ENCODE results near the gene MYO1F. TPM values are rescaled to one million over a fixed set of nuclear protein-coding genes. Genes with fewer than 3 reads are reported as not detected.

Gene MYO1F
- total and polyA plus RNA-seq, 2 of the 13 experiments (the other 11 are each of a cell fraction or from before 2014, with no cell fraction given), result 0.09 to 0.13 TPM

- intact Hi-C loops (cut with micrococcal nuclease; ENCODE audit: unreplicated experiment), result loop anchor here (10.0 kb wide), 1 partner anchor 53 kb away; no protein-coding TSS in a partner anchor
- Histone ChIP-seq H3K79me2 (ENCODE audit: insufficient read depth, low read length) (no peaks in the 10 kb centered on the region), H2AFZ (ENCODE audit: low read length) (no peak overlapping the region), H3K4me2 (ENCODE audit: low read depth, low read length) (no peak overlapping the region), H3K9me3 (ENCODE audit: low read length) (no peaks in the 10 kb centered on the region), H4K20me1 (ENCODE audit: insufficient read depth, low read length) (no peaks in the 10 kb centered on the region), H3K36me3 (replicated peaks in 1 of 2; ENCODE audit: control insufficient read depth in 1 of 2, insufficient read depth in 2 of 2, low read length in 2 of 2) (no peaks in the 10 kb centered on the region), H3K27ac (ENCODE audit: extremely low read length, insufficient read depth, low read length) (no peak overlapping the region), H3K4me3 (replicated peaks in 1 of 3; ENCODE audit: insufficient read depth in 1 of 3, low read depth in 2 of 3, low read length in 3 of 3) (no peak overlapping the region), H3K9ac (ENCODE audit: insufficient read depth, low read depth, low read length) (no peak overlapping the region), H3K4me1 (ENCODE audit: insufficient read depth, low read length) (peaks cover 40% of the 10 kb centered on the region), H3K27me3 (ENCODE audit: control insufficient read depth in 1 of 2, insufficient read depth in 2 of 2, low read length in 2 of 2) (peaks cover 0 to 16% of the 10 kb centered on the region in 2 experiments; a peak in 3 of 5 replicates)
- no peak for DNase-seq (ENCODE audit: low spot score)
- WGBS (ENCODE audit: low lambda C conversion rate), result 40% methylated on average over 4 of the region's 4 CpGs
- POLR2A ChIA-PET, result no interaction called here
- in situ Hi-C loops (cut with HindIII; ENCODE audit: extremely low pct_ligation_motif_present, low pct_unique_long_range_greater_than_20kb), result no loop called here
- BruUV-seq (replicated peaks), result no TSS peak
- CTCF ChIA-PET (ENCODE audit: low intra/inter-chr PET ratio, low total read pairs), result no interaction called here
- no peak for FAIRE-seq
- ATAC-seq, result no peak
- no peak for TF ChIP-seq ZNF3 (CRISPR knock-in tag; IDR thresholded peaks at IDR 0.05)
- no peak for TF ChIP-seq CBX2 (IDR thresholded peaks at IDR 0.05; ENCODE audit: low read depth, low read length)
- no peak for TF ChIP-seq CBX2 (CRISPR knock-in tag; IDR thresholded peaks at IDR 0.05; ENCODE audit: low read depth)
- TF ChIP-seq, protein P1, sequence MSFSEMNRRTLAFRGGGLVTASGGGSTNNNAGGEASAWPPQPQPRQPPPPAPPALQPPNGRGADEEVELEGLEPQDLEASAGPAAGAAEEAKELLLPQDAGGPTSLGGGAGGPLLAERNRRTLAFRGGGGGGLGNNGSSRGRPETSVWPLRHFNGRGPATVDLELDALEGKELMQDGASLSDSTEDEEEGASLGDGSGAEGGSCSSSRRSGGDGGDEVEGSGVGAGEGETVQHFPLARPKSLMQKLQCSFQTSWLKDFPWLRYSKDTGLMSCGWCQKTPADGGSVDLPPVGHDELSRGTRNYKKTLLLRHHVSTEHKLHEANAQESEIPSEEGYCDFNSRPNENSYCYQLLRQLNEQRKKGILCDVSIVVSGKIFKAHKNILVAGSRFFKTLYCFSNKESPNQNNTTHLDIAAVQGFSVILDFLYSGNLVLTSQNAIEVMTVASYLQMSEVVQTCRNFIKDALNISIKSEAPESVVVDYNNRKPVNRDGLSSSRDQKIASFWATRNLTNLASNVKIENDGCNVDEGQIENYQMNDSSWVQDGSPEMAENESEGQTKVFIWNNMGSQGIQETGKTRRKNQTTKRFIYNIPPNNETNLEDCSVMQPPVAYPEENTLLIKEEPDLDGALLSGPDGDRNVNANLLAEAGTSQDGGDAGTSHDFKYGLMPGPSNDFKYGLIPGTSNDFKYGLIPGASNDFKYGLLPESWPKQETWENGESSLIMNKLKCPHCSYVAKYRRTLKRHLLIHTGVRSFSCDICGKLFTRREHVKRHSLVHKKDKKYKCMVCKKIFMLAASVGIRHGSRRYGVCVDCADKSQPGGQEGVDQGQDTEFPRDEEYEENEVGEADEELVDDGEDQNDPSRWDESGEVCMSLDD (CRISPR knock-in tag; IDR thresholded peaks at IDR 0.05; ENCODE audit: borderline replicate concordance), result no peak
- no peak for TF ChIP-seq ATM (IDR thresholded peaks at IDR 0.05; ENCODE audit: borderline replicate concordance)
- TF ChIP-seq EED (CRISPR knock-in tag; IDR thresholded peaks at IDR 0.05), result no peak
- TF ChIP-seq ZNF414 (CRISPR knock-in tag; IDR thresholded peaks at IDR 0.05), result no peak
- no peak for TF ChIP-seq RORA (CRISPR knock-in tag; IDR thresholded peaks at IDR 0.05)
- TF ChIP-seq, protein P2, sequence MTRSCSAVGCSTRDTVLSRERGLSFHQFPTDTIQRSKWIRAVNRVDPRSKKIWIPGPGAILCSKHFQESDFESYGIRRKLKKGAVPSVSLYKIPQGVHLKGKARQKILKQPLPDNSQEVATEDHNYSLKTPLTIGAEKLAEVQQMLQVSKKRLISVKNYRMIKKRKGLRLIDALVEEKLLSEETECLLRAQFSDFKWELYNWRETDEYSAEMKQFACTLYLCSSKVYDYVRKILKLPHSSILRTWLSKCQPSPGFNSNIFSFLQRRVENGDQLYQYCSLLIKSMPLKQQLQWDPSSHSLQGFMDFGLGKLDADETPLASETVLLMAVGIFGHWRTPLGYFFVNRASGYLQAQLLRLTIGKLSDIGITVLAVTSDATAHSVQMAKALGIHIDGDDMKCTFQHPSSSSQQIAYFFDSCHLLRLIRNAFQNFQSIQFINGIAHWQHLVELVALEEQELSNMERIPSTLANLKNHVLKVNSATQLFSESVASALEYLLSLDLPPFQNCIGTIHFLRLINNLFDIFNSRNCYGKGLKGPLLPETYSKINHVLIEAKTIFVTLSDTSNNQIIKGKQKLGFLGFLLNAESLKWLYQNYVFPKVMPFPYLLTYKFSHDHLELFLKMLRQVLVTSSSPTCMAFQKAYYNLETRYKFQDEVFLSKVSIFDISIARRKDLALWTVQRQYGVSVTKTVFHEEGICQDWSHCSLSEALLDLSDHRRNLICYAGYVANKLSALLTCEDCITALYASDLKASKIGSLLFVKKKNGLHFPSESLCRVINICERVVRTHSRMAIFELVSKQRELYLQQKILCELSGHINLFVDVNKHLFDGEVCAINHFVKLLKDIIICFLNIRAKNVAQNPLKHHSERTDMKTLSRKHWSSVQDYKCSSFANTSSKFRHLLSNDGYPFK (CRISPR knock-in tag; IDR thresholded peaks at IDR 0.05; ENCODE audit: borderline replicate concordance), result no peak
- no peak for TF ChIP-seq TFAP4 (IDR thresholded peaks at IDR 0.05; ENCODE audit: borderline replicate concordance, low read depth)
- no peak for TF ChIP-seq MIER2 (CRISPR knock-in tag; IDR thresholded peaks at IDR 0.05)
- no peak for TF ChIP-seq RFX1 (IDR thresholded peaks at IDR 0.05)
- no peak for TF ChIP-seq KDM6A (CRISPR knock-in tag; IDR thresholded peaks at IDR 0.05; ENCODE audit: low read depth)
- TF ChIP-seq, protein P3, sequence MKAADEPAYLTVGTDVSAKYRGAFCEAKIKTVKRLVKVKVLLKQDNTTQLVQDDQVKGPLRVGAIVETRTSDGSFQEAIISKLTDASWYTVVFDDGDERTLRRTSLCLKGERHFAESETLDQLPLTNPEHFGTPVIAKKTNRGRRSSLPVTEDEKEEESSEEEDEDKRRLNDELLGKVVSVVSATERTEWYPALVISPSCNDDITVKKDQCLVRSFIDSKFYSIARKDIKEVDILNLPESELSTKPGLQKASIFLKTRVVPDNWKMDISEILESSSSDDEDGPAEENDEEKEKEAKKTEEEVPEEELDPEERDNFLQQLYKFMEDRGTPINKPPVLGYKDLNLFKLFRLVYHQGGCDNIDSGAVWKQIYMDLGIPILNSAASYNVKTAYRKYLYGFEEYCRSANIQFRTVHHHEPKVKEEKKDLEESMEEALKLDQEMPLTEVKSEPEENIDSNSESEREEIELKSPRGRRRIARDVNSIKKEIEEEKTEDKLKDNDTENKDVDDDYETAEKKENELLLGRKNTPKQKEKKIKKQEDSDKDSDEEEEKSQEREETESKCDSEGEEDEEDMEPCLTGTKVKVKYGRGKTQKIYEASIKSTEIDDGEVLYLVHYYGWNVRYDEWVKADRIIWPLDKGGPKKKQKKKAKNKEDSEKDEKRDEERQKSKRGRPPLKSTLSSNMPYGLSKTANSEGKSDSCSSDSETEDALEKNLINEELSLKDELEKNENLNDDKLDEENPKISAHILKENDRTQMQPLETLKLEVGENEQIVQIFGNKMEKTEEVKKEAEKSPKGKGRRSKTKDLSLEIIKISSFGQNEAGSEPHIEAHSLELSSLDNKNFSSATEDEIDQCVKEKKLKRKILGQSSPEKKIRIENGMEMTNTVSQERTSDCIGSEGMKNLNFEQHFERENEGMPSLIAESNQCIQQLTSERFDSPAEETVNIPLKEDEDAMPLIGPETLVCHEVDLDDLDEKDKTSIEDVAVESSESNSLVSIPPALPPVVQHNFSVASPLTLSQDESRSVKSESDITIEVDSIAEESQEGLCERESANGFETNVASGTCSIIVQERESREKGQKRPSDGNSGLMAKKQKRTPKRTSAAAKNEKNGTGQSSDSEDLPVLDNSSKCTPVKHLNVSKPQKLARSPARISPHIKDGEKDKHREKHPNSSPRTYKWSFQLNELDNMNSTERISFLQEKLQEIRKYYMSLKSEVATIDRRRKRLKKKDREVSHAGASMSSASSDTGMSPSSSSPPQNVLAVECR (CRISPR knock-in tag; IDR thresholded peaks at IDR 0.05; ENCODE audit: borderline replicate concordance), result no peak
These were observed 499 bp upstream of the MYO1F start for GRCh38 chr19:8577741-8578140.

Data from HepG2 (cell line).